Endothelial cell of umbilical vein (primary cell): ENCODE results near the gene HCRT. TPM values are rescaled to one million over a fixed set of nuclear protein-coding genes. Genes with fewer than 3 reads are reported as not detected.
A peak's percentile ranks its signal among the peaks of the same experiment; 100 is the strongest.

Source experiments
- BruUV-seq: library from RNA; stranded (reverse); fragments of 400-500 nt; replicated peaks from 2 replicates; lab custom pipeline; 2021; lab: Mats Ljungman, UMichigan
- CTCF ChIA-PET: fragments of 300-600, 350-600 bp; sonication (Branson Sonifier 250); formaldehyde crosslinking; loops from one replicate; lab custom pipeline; 2021; ENCODE audit warnings: antibody characterized with exemption, inconsistent platforms; lab: Charles Lee
- POLR2A ChIA-PET: fragments of 300-600, 350-600 bp; sonication (Branson Sonifier 250); formaldehyde crosslinking; loops from one replicate; lab custom pipeline; 2021; ENCODE audit warnings: antibody characterized with exemption, inconsistent platforms; lab: Charles Lee
- DNase-seq: peaks from one replicate; pipeline ENCODE4 v3.0.0-alpha.2; 2011; ENCODE audit warnings: low read depth, low spot score
- FAIRE-seq: peaks from 2 replicates; lab custom pipeline; 2011; peaks lifted over from hg19 to GRCh38; lab: Jason Lieb, UNC
- H2AFZ ChIP-seq: 2 replicates; pipeline ENCODE4 v1.6.0; 2012; ENCODE audit warnings: low read depth, low read length, control low read depth, inconsistent platforms
- H3K27ac ChIP-seq: 2 replicates; pipeline ENCODE4 v1.5.1; 2011; ENCODE audit warnings: low read depth, mild to moderate bottlenecking, control low read depth, low read length, moderate library complexity; ENCODE audit not compliant: insufficient read depth
- H3K27me3 ChIP-seq, 2 experiments: 2 replicates each; pipeline versions ENCODE4 v1.6.0 to v1.6.1; 2011; ENCODE audit warnings: low read length in 2 of 2, mixed read lengths in 1 of 2; ENCODE audit not compliant: control insufficient read depth in 2 of 2, insufficient read depth in 2 of 2
- H3K36me3 ChIP-seq, 2 experiments: 2 replicates in 1 of 2; 3 replicates in 1 of 2; pipeline ENCODE4 v1.5.1; 2011; ENCODE audit warnings: low read length in 2 of 2, mild to moderate bottlenecking in 1 of 2, moderate library complexity in 1 of 2; ENCODE audit not compliant: control insufficient read depth in 2 of 2, insufficient read depth in 2 of 2; ENCODE audit errors: extremely low read depth in 1 of 2
- H3K4me1 ChIP-seq: 3 replicates; pipeline ENCODE4 v1.5.1; 2011; ENCODE audit warnings: mild to moderate bottlenecking, low read length; ENCODE audit not compliant: control insufficient read depth, insufficient read depth; ENCODE audit errors: extremely low read depth
- H3K4me2 ChIP-seq: 2 replicates; pipeline ENCODE4 v1.6.1; 2011; ENCODE audit warnings: low read length, control low read depth, mixed read lengths; ENCODE audit not compliant: insufficient read depth
- H3K4me3 ChIP-seq, 3 experiments: fragments of 200-600 bp in 1 of 3; sonication (generic), shearing (Covaris generic) in 1 of 3; replicated peaks in 1 of 3; 2 replicates each; pipeline ENCODE4 v1.5.1; 2011 to 2016; ENCODE audit warnings: control low read depth in 3 of 3, low read length in 3 of 3, mild to moderate bottlenecking in 2 of 3, inconsistent platforms in 1 of 3, low read depth in 1 of 3, moderate library complexity in 1 of 3; ENCODE audit not compliant: insufficient read depth in 1 of 3
- H3K79me2 ChIP-seq: 2 replicates; pipeline ENCODE4 v1.6.0; 2012; ENCODE audit warnings: low read length, inconsistent platforms; ENCODE audit not compliant: control insufficient read depth, insufficient read depth
- H3K9ac ChIP-seq: replicated peaks from 2 replicates; pipeline ENCODE3; 2011; ENCODE audit warnings: low read length, control low read depth; ENCODE audit not compliant: insufficient read depth; ENCODE audit errors: extremely low read depth
- H3K9me1 ChIP-seq: replicated peaks from 3 replicates; pipeline ENCODE4 v1.6.0; 2011; ENCODE audit warnings: mild to moderate bottlenecking, low read length; ENCODE audit not compliant: control insufficient read depth, insufficient read depth; ENCODE audit errors: extremely low read depth
- H3K9me3 ChIP-seq: replicated peaks from 2 replicates; pipeline ENCODE4 v1.5.1; 2012; ENCODE audit warnings: low read length, inconsistent platforms; ENCODE audit not compliant: control insufficient read depth, insufficient read depth
- H4K20me1 ChIP-seq: replicated peaks from 2 replicates; pipeline ENCODE3; 2011; ENCODE audit warnings: mild to moderate bottlenecking, low read length; ENCODE audit not compliant: control insufficient read depth, insufficient read depth; ENCODE audit errors: extremely low read depth
- CTCF ChIP-seq, 2 donors: IDR thresholded peaks; 1 replicate in 1 of 2; 2 replicates in 1 of 2; pipeline ENCODE4 v1.5.1; 2011; ENCODE audit warnings: low read length in 2 of 2, mild to moderate bottlenecking in 2 of 2, moderate library complexity in 2 of 2, control low read depth in 1 of 2, inconsistent platforms in 1 of 2, low read depth in 1 of 2; ENCODE audit not compliant: insufficient read depth in 1 of 2; ENCODE audit errors: extremely low read depth in 1 of 2
- EZH2 ChIP-seq: IDR thresholded peaks from 2 replicates; pipeline ENCODE4 v1.6.1; 2012; ENCODE audit warnings: borderline replicate concordance, low read depth, mild to moderate bottlenecking, moderate library complexity, low read length, inconsistent platforms; ENCODE audit not compliant: severe bottlenecking
- FOS ChIP-seq: IDR thresholded peaks from 2 replicates; pipeline ENCODE4 v1.6.1; 2011; ENCODE audit warnings: mild to moderate bottlenecking, low read length, moderate library complexity, borderline replicate concordance; ENCODE audit not compliant: insufficient read depth
- GATA2 ChIP-seq: IDR thresholded peaks from 2 replicates; pipeline ENCODE4 v1.7.0; 2011; ENCODE audit warnings: low read depth, mild to moderate bottlenecking, moderate library complexity, mixed read lengths, low read length; ENCODE audit not compliant: insufficient read length, insufficient read depth
- MYC ChIP-seq: IDR thresholded peaks from one replicate; pipeline ENCODE4 v1.6.1; 2011; ENCODE audit warnings: mild to moderate bottlenecking, low read depth, low read length
- POLR2A ChIP-seq: IDR thresholded peaks from 2 replicates; pipeline ENCODE4 v1.6.1; 2012; ENCODE audit warnings: low read depth, mild to moderate bottlenecking, control low read depth, low read length
- POLR2AphosphoS5 ChIP-seq: IDR thresholded peaks from 2 replicates; pipeline ENCODE4 v1.6.1; 2012; ENCODE audit warnings: low read depth, mild to moderate bottlenecking, control low read depth, low read length, moderate library complexity; ENCODE audit not compliant: insufficient read depth
- dilution Hi-C: fragments of 300-500 bp; cut with MboI; formaldehyde crosslinking; loops from one replicate; pipeline ENCODE4 v1.15.0; 2019; ENCODE audit warnings: low sequenced_read_pairs; ENCODE audit not compliant: extremely low pct_ligation_motif_present
- intact Hi-C: fragments of 100-400 bp; cut with micrococcal nuclease; formaldehyde crosslinking; loops from one replicate; pipeline ENCODE4 v1.10.0; 2022
- polyA plus RNA-seq, 4 experiments: library from polyadenylated mRNA; depleted of rRNA in 3 of 4; stranded (reverse) in 3 of 4; unstranded in 1 of 4; fragments of >200 nt; gene quantifications; 2 replicates each; pipeline versions ENCODE4 v1.2.1 to v1.2.3, GENCODE V29; 2011 to 2012; ENCODE audit warnings: missing spikeins in 1 of 4
- total RNA-seq: library from RNA; stranded (reverse); gene quantifications from 2 replicates; pipeline ENCODE4 v1.2.3, GENCODE V29; 2021

The HCRT gene
- total and polyA plus RNA-seq, 2 donors (not counting 3 experiments of a cell fraction or from before 2014, with no cell fraction given) = not detected

- intact Hi-C loops (loop anchor here (10.0 kb wide), 2 partner anchors 140 to 390 kb away; partner anchors contain the start of gene STAT5B), dilution Hi-C loops (no loop called here)
- TF ChIP-seq CTCF (IDR thresholded peaks at IDR 0.05; ENCODE audit: extremely low read depth in 1 of 2, insufficient read depth in 1 of 2, low read depth in 1 of 2, low read length in 2 of 2) (no peak), FOS (no peak), EZH2 (no peak), POLR2A (no peak), MYC (no peak), GATA2 (no peak), POLR2AphosphoS5 (no peak)
- Histone ChIP-seq H3K27ac (peak overlapping the region; percentile 45), H3K4me1 (peaks cover 68% of the 10 kb centered on the region), H3K79me2 (peaks cover 87% of the 10 kb centered on the region), H3K9ac (no peak overlapping the region), H3K4me2 (peak overlapping the region; percentile 75), H3K36me3 (peaks cover under 1 to 3% of the 10 kb centered on the region in 2 experiments), H2AFZ (no peak overlapping the region), H3K4me3 (peak overlapping the region in 1 of 3 experiments; percentile 10), H3K27me3 (no peaks in the 10 kb centered on the region), H4K20me1 (no peaks in the 10 kb centered on the region), H3K9me3 (no peaks in the 10 kb centered on the region), H3K9me1 (no peaks in the 10 kb centered on the region)
- no peak for DNase-seq
- POLR2A ChIA-PET = interaction anchor here (2.0 kb wide), 1 partner anchor 11 kb away, joined by 11 read pairs; no protein-coding TSS in a partner anchor
- BruUV-seq = no TSS peak
- no peak for FAIRE-seq
- CTCF ChIA-PET = interaction anchor here (0.7 to 2.2 kb wide), 9 partner anchors 10 to 87 kb away, joined by 4 to 13 read pairs (median 4); partner anchors contain the start of genes DHX58 and KCNH4
Measured at GRCh38 chr17:42135151-42135550, 50.1 kb downstream of the HCRT start.

Other genes with a start within 250 kb of the HCRT start
- gene CNP, start 218.7 kb downstream of the HCRT start, total RNA-seq = 84.9 and 88.3 TPM in 2 replicates
- gene CNP, start 218.7 kb downstream of the HCRT start, polyA plus RNA-seq = 48.6 and 49.4 TPM in 2 replicates
- 103 and 111 TPM in 2 replicates for gene DNAJC7, start 168.0 kb downstream of the HCRT start, total RNA-seq
- 16.0 and 19.8 TPM in 2 replicates for gene DNAJC7, start 168.0 kb downstream of the HCRT start, polyA plus RNA-seq
- 57.3 and 60.4 TPM in 2 replicates for gene NKIRAS2, start 165.4 kb downstream of the HCRT start, total RNA-seq
- gene NKIRAS2, start 165.4 kb downstream of the HCRT start, polyA plus RNA-seq = 87.6 and 96.9 TPM in 2 replicates
- gene C17orf113, start 134.9 kb downstream of the HCRT start, total RNA-seq = 0.18 and 0.20 TPM in 2 replicates
- gene C17orf113, start 134.9 kb downstream of the HCRT start, polyA plus RNA-seq = 0.19 and 0.30 TPM in 2 replicates
- not detected in 2 replicates for gene ZNF385C, start 87.0 kb downstream of the HCRT start, total RNA-seq
- gene ZNF385C, start 87.0 kb downstream of the HCRT start, polyA plus RNA-seq = 0.07 TPM in 1 of 2 replicates, not detected in the other
- 3.1 and 6.4 TPM in 2 replicates for gene DHX58, start 72.7 kb downstream of the HCRT start, total RNA-seq
- 9.0 and 12.7 TPM in 2 replicates for gene DHX58, start 72.7 kb downstream of the HCRT start, polyA plus RNA-seq
- 31.3 and 33.4 TPM in 2 replicates for gene KAT2A, start 64.1 kb downstream of the HCRT start, total RNA-seq
- 32.4 and 32.9 TPM in 2 replicates for gene KAT2A, start 64.1 kb downstream of the HCRT start, polyA plus RNA-seq
- gene HSPB9, start 62.6 kb downstream of the HCRT start, total RNA-seq = not detected in 2 replicates
- 0.03 TPM in 1 of 2 replicates, not detected in the other for gene HSPB9, start 62.6 kb downstream of the HCRT start, polyA plus RNA-seq
- gene RAB5C, start 30.5 kb downstream of the HCRT start, total RNA-seq = 188 and 210 TPM in 2 replicates
- gene RAB5C, start 30.5 kb downstream of the HCRT start, polyA plus RNA-seq = 357 and 408 TPM in 2 replicates
- gene KCNH4, start 4.3 kb downstream of the HCRT start, total RNA-seq = 0.11 TPM in 1 of 2 replicates, not detected in the other
- gene KCNH4, start 4.3 kb downstream of the HCRT start, polyA plus RNA-seq = 0.06 and 0.11 TPM in 2 replicates
- 9.8 TPM in 2 replicates for gene GHDC, start 9.0 kb upstream of the HCRT start, total RNA-seq
- gene GHDC, start 9.0 kb upstream of the HCRT start, polyA plus RNA-seq = 11.2 and 15.8 TPM in 2 replicates
- 53.1 and 53.7 TPM in 2 replicates for gene STAT5B, start 90.9 kb upstream of the HCRT start, total RNA-seq
- 42.0 and 43.3 TPM in 2 replicates for gene STAT5B, start 90.9 kb upstream of the HCRT start, polyA plus RNA-seq
- 23.4 and 23.6 TPM in 2 replicates for gene STAT5A, start 103.0 kb upstream of the HCRT start, total RNA-seq
- gene STAT5A, start 103.0 kb upstream of the HCRT start, polyA plus RNA-seq = 18.0 and 18.2 TPM in 2 replicates
- 108 and 124 TPM in 2 replicates for gene STAT3, start 203.0 kb upstream of the HCRT start, total RNA-seq
- 48.2 and 59.1 TPM in 2 replicates for gene STAT3, start 203.0 kb upstream of the HCRT start, polyA plus RNA-seq
- 663 and 684 TPM in 2 replicates for gene CAVIN1, start 237.8 kb upstream of the HCRT start, total RNA-seq
- gene CAVIN1, start 237.8 kb upstream of the HCRT start, polyA plus RNA-seq = 292 and 303 TPM in 2 replicates